ENCODE measurements around the gene EOLA2.
"Not testable (repeated sequence)": the region's sequence is repeated elsewhere in the genome, so short reads cannot be mapped to it uniquely, and the experiment has no call there.

DNA sequence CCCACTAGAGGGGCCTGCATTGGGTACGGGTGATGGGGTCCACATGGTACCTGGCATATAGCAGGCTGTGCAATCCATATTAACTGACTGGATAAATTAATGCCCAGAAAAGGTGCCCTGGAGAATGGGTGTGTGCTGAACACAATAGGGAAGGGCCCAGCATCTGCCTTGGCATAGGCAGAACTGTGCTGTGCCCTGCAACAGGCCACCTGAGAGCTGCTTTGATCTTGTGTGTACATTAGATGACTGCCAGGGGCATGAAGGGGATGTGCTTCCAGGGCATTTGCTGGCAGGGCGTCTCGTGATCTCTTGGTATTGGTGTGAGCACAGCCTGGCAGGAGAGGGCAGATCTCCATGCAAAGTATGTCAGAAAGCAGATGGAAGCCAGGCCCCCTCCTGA lies 8.6 kb upstream of the EOLA2 start:
- not testable (repeated sequence) for TF ChIP-seq FOXM1 (IDR thresholded peaks at IDR 0.05; ENCODE audit: low read depth, low read length); DPF2 (IDR thresholded peaks at IDR 0.05); EGR1 (IDR thresholded peaks at IDR 0.05; ENCODE audit: borderline replicate concordance in 1 of 2, low read depth in 2 of 2, low read length in 2 of 2); POLR2AphosphoS5 (IDR thresholded peaks at IDR 0.05; ENCODE audit: low read length); FOS (IDR thresholded peaks at IDR 0.05; ENCODE audit: borderline replicate concordance, extremely low read depth, insufficient read length); RCOR1 (conservative IDR thresholded peaks at IDR 0.05; ENCODE audit: low read depth, low read length); CREB1 (IDR thresholded peaks at IDR 0.05; ENCODE audit: low read depth); NFYB (IDR thresholded peaks at IDR 0.05; ENCODE audit: insufficient read depth, low read depth, low read length)
- TF ChIP-seq, protein P1, sequence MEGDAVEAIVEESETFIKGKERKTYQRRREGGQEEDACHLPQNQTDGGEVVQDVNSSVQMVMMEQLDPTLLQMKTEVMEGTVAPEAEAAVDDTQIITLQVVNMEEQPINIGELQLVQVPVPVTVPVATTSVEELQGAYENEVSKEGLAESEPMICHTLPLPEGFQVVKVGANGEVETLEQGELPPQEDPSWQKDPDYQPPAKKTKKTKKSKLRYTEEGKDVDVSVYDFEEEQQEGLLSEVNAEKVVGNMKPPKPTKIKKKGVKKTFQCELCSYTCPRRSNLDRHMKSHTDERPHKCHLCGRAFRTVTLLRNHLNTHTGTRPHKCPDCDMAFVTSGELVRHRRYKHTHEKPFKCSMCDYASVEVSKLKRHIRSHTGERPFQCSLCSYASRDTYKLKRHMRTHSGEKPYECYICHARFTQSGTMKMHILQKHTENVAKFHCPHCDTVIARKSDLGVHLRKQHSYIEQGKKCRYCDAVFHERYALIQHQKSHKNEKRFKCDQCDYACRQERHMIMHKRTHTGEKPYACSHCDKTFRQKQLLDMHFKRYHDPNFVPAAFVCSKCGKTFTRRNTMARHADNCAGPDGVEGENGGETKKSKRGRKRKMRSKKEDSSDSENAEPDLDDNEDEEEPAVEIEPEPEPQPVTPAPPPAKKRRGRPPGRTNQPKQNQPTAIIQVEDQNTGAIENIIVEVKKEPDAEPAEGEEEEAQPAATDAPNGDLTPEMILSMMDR (IDR thresholded peaks at IDR 0.05 in 2 of 3, conservative IDR thresholded peaks at IDR 0.05 in 1 of 3; ENCODE audit: control insufficient read depth in 2 of 3, extremely low read depth in 1 of 3, insufficient read depth in 1 of 3, low read depth in 3 of 3, low read length in 3 of 3): not testable (repeated sequence)
- TF ChIP-seq, protein P2, sequence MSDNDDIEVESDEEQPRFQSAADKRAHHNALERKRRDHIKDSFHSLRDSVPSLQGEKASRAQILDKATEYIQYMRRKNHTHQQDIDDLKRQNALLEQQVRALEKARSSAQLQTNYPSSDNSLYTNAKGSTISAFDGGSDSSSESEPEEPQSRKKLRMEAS (IDR thresholded peaks at IDR 0.05; ENCODE audit: low read depth, low read length): not testable (repeated sequence)

Data from GM12878 (cell line).